Measurements from ENCODE around the gene CD59.

Gene CD59

DNA sequence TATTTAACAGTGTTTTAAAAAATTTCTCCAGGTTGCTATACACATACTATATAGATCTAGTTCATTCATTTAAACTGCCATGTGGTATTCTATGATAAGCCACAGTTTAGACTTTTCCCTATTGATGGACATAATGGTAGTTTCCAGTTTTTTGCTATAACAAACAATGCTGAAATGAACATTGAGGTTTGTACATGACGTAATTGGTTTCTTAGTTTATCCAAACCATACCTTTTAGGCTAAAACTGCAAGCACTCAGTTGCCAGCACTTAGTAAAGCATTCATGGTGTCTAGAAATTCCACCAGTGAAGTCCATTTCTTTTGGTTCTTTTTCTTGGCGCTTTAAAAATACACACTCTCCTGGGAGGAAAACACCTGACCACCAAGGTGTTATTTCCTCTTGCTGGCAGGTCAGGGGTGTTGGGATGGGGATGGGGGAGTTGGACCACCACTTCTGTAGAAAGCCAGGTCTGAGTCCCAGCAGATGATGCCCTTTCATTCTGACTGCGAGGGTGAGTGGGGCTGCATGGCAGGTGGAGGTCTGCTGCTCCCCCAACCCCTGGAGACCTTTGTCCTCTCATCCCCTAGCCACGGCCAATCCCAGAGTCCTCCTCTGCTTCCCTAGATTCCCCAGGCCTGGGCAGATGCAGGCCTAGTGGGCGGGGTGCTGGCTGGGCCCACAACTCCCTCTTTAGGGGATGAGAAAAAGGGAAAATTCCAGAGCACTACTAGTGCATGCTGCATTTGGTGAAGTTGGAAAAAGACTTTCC, 76.7 kb downstream of the CD59 start:
- TF ChIP-seq, protein P1, sequence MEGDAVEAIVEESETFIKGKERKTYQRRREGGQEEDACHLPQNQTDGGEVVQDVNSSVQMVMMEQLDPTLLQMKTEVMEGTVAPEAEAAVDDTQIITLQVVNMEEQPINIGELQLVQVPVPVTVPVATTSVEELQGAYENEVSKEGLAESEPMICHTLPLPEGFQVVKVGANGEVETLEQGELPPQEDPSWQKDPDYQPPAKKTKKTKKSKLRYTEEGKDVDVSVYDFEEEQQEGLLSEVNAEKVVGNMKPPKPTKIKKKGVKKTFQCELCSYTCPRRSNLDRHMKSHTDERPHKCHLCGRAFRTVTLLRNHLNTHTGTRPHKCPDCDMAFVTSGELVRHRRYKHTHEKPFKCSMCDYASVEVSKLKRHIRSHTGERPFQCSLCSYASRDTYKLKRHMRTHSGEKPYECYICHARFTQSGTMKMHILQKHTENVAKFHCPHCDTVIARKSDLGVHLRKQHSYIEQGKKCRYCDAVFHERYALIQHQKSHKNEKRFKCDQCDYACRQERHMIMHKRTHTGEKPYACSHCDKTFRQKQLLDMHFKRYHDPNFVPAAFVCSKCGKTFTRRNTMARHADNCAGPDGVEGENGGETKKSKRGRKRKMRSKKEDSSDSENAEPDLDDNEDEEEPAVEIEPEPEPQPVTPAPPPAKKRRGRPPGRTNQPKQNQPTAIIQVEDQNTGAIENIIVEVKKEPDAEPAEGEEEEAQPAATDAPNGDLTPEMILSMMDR (IDR thresholded peaks at IDR 0.05; ENCODE audit: insufficient read depth, missing control alignments) = no peak
- FAIRE-seq = no peak
- DNase-seq (ENCODE audit: insufficient read length, low spot score) = no peak

DNA sequence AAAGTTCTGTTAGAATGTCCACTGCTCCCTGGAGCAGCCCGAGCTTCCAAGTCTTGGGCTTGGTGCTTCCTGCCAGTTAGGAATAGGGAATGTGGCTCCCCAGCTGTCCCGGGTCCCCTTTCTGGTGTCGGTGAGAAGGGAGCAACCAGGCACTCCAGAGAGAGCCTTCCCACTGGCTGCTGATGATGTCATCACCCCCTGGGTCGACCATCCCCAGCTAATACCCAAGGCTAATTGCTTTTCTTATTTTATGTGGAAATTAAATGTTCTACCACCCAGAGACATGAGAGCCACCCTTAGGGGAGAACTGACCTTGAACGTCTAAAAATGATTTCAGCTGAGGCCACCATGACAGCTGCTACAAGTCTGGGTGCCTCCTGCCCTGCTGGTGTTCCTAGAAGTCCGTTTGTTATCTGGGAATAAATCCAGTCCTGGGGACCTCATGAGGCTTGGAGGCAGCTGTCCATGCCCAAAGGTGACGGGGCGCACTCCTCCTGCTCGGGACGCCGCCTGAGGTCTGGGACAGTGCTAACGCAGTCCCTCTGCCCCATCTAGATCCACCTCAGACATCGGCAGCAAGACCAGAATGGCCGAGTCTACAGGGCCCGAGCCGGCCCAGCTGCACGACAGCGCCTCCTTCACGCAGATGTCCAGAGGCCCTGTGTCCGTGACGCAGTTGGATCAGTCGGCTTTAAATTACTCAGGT, 77.9 kb downstream of the CD59 start:
- DNase-seq (ENCODE audit: insufficient read length, low spot score) (no peak), FAIRE-seq (no peak)
- TF ChIP-seq, protein P1 (IDR thresholded peaks at IDR 0.05; ENCODE audit: insufficient read depth, missing control alignments) = no peak

DNA sequence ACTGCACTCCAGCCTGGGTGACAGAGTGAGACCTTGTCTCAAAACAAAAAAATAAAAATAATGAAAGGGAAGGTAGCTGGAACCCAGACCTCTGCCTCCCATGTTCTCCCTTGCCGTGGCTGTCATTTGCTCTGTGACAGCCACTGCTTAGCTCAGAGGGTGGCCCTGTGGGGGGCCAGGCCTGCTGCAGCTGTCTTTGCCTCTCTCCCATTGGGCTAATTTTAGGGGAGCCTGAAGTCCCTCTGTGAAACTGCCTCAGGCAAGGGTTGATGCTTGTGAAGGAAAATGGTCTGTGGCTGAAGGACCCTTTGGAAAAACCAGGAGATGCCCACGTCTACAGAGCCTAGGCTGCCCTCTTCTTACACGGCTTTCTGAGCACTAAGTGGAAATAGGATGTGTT, 78.5 kb downstream of the CD59 start:
- no peak for FAIRE-seq
- TF ChIP-seq, protein P1 (IDR thresholded peaks at IDR 0.05; ENCODE audit: insufficient read depth, missing control alignments) = no peak
- DNase-seq (ENCODE audit: insufficient read length, low spot score) = no peak

DNA sequence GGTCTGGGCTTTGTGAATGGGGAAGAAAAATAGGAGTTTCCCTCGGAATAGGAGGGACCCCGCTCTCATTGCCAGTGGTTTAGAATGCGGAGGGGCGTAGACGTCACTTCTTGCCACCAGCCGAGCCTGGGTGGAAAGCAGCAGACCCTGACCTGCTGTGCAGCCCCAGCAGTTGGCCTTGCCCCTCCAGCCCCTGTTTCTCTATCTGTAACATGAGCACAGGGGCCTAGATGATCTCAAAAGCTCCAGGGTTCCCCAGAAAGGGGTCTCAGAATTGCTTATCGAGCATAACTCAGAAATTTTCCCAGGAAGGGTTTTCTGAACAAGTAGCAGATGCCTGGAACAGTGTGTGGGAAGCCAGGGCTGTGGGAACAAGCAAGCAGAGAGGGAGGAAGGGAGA, 79.5 kb downstream of the CD59 start:
- TF ChIP-seq, protein P1 (IDR thresholded peaks at IDR 0.05; ENCODE audit: insufficient read depth, missing control alignments) = no peak
- DNase-seq (ENCODE audit: insufficient read length, low spot score) (no peak), FAIRE-seq (no peak)

DNA sequence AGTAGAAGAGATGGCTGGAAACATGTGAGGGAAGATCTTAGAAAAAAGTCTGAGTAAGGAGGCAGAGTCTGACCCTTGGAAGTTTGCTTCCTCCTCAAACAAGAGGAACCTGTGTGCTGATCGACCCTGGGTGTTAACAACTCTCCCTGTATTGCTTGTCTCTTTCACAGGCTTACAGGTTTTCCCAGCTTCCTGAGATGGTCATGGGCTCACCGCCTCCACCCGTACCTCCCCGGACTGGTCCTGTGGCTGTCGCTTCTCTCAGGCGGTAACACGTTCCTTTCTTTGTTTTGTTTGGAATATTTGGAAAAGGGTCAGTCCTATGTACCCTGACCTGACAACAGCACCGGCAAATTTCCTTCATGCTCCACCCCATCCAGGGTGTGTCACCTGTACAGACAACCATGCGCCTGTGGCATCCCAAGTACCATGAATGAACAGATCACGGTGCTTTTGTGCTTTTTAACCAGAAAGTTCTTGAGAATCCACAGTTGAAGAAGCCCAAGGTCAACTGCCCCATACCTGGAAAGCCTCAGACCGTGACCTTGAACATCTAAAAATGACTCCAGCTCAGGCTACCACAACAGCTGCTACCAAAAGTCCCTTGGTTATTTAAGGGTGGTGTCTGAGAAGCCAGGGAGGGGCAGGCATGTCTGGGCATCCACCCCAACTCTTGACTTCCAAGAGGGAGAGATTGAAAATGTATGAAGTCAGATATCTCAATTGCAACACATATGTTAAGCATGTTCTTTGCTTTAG, 80.2 kb downstream of the CD59 start:
- no peak for FAIRE-seq
- DNase-seq (ENCODE audit: insufficient read length, low spot score) = no peak
- TF ChIP-seq, protein P1 (IDR thresholded peaks at IDR 0.05; ENCODE audit: insufficient read depth, missing control alignments) = no peak

DNA sequence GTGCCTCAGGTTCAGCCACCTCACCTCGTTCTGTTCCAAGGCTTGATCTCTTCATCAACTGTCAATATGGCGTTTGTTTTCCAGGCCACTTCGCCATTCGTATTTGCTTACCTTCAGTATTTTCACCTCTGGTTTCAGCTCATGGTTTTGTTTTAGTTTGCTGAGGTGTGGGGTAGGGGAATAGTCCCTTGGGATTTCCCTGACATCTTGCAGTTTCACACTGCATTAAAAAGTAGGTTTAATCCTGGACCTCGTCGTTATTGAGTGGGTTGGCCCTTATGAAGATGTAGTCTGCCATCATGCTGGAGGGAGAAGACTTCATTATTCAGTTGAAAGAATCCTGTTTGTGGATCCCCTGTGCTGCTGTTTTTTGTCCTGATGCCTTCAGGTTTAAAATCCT, 81.6 kb downstream of the CD59 start:
- TF ChIP-seq, protein P1 (IDR thresholded peaks at IDR 0.05; ENCODE audit: insufficient read depth, missing control alignments) = no peak
- FAIRE-seq (no peak), DNase-seq (ENCODE audit: insufficient read length, low spot score) (no peak)
